Right atrium auricular region (tissue), 2 donors: Measurements from ENCODE around the gene MAN1C1. TPM values are rescaled to one million over a fixed set of nuclear protein-coding genes. Genes with fewer than 3 reads are reported as not detected.

Experiments
- DNase-seq: peaks from one replicate; pipeline ENCODE4 v3.0.0-alpha.2; 2019; ENCODE audit warnings: low spot score
- H3K27ac ChIP-seq, 2 donors: fragments of 200-600 bp; sonication (generic); 1 replicate in 1 of 2; 2 replicates in 1 of 2; pipeline ENCODE4 v1.5.1; 2016 to 2019
- H3K27me3 ChIP-seq, 2 donors: fragments of 200-600 bp; sonication (generic); one replicate each; pipeline versions ENCODE4 v1.5.1 to v1.6.0; 2017 to 2019
- H3K36me3 ChIP-seq: fragments of 200-600 bp; sonication (generic); one replicate; pipeline ENCODE4 v1.5.1; 2016
- H3K4me1 ChIP-seq, 2 donors: fragments of 200-600 bp; sonication (generic); one replicate each; pipeline versions ENCODE4 v1.5.1 to v1.6.0; 2017 to 2019
- H3K4me3 ChIP-seq, 2 donors: fragments of 200-600 bp; sonication (generic); 1 replicate in 1 of 2; 2 replicates in 1 of 2; pipeline ENCODE4 v1.5.1; 2017 to 2019; ENCODE audit warnings: mild to moderate bottlenecking in 1 of 2, moderate library complexity in 1 of 2
- H3K9me3 ChIP-seq, 2 donors: fragments of 200-600 bp; sonication (generic); one replicate each; pipeline ENCODE4 v1.5.1; 2019
- CTCF ChIP-seq, 2 donors: fragments of 200-600 bp; sonication (generic); IDR thresholded peaks; one replicate each; pipeline ENCODE4 v1.5.1; 2019; ENCODE audit warnings: antibody characterized with exemption in 2 of 2
- total RNA-seq, 2 donors: library from RNA; depleted of rRNA; stranded (reverse); fragments of >200 nt; gene quantifications; one replicate each; pipeline ENCODE4 v1.1.0, GENCODE V29; 2016

MAN1C1 gene
- total RNA-seq, 2 donors from 2014 or later, result 9.4 to 13.6 TPM

- Histone ChIP-seq H3K4me1 (peaks cover 0 to 9% of the 10 kb centered on the region in 2 donors), H3K9me3 (no peaks in the 10 kb centered on the region), H3K27ac (no peak overlapping the region), H3K27me3 (no peaks in the 10 kb centered on the region), H3K36me3 (no peaks in the 10 kb centered on the region), H3K4me3 (no peak overlapping the region)
- DNase-seq, result no peak
- TF ChIP-seq CTCF (IDR thresholded peaks at IDR 0.05), result no peak
These were observed 52.5 kb downstream of the MAN1C1 start for GRCh38 chr1:25668931-25669573.

- H3K27ac ChIP-seq, result no peak overlapping the region
- H3K4me1 ChIP-seq, result peaks cover 0 to under 1% of the 10 kb centered on the region in 2 donors
- no peaks in the 10 kb centered on the region for H3K9me3 ChIP-seq
- H3K36me3 ChIP-seq, result no peaks in the 10 kb centered on the region
- H3K4me3 ChIP-seq, result no peak overlapping the region
- no peak for DNase-seq
- H3K27me3 ChIP-seq, result no peaks in the 10 kb centered on the region
- TF ChIP-seq CTCF (IDR thresholded peaks at IDR 0.05), result no peak
These were observed 53.4 kb downstream of the MAN1C1 start for GRCh38 chr1:25669781-25670567.

- H3K36me3 ChIP-seq, result no peaks in the 10 kb centered on the region
- H3K4me3 ChIP-seq, result no peak overlapping the region
- no peak overlapping the region for H3K27ac ChIP-seq
- no peaks in the 10 kb centered on the region for H3K9me3 ChIP-seq
- H3K4me1 ChIP-seq, result peaks cover 0 to 12% of the 10 kb centered on the region in 2 donors
- H3K27me3 ChIP-seq, result no peaks in the 10 kb centered on the region
- TF ChIP-seq CTCF (IDR thresholded peaks at IDR 0.05), result no peak
- no peak for DNase-seq
These were observed 55.3 kb downstream of the MAN1C1 start for GRCh38 chr1:25671929-25672328.

- Histone ChIP-seq H3K36me3 (no peaks in the 10 kb centered on the region), H3K27me3 (no peaks in the 10 kb centered on the region), H3K4me3 (no peak overlapping the region), H3K4me1 (peaks cover 0 to 18% of the 10 kb centered on the region in 2 donors), H3K9me3 (no peaks in the 10 kb centered on the region), H3K27ac (no peak overlapping the region)
- no peak for DNase-seq
- TF ChIP-seq CTCF (IDR thresholded peaks at IDR 0.05), result no peak
These were observed 56.3 kb downstream of the MAN1C1 start for GRCh38 chr1:25672763-25673409.

- no peaks in the 10 kb centered on the region for H3K27me3 ChIP-seq
- no peak overlapping the region for H3K4me3 ChIP-seq
- H3K27ac ChIP-seq, result no peak overlapping the region
These were observed 56.9 kb downstream of the MAN1C1 start for GRCh38 chr1:25673456-25673855.

More at GRCh38 chr1:25673456-25673855, 56.9 kb downstream of the MAN1C1 start:
- Histone ChIP-seq H3K9me3 (no peaks in the 10 kb centered on the region), H3K36me3 (no peaks in the 10 kb centered on the region), H3K4me1 (peaks cover 0 to 18% of the 10 kb centered on the region in 2 donors)
- TF ChIP-seq CTCF (IDR thresholded peaks at IDR 0.05), result no peak
- DNase-seq, result no peak
